ENCODE data around the gene TNFSF10.
A peak's percentile ranks its signal among the peaks of the same experiment; 100 is the strongest.

The TNFSF10 gene

DNA sequence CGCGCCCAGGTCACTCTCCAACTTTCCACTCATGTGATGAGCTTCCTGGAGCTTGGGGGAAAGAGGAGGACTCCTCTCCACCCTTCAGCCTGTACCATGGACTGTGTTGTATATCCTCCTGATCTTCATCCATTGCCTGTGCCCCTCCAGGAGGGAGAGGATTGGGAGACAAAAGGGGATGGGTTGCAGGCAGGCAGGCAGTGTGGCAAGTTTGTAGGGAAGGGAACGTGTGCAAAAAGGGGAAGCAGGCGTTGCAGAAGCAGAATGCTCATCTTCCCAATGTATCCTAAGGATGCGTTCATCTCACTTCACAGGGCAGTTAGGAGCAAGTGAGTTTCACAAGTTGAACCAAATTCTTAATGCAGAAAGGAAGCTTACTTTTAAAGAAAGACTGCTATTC lies 46.9 kb downstream of the TNFSF10 start:
- H3K36me3 ChIP-seq (ENCODE audit: insufficient read depth, low read length), result no peaks in the 10 kb centered on the region
- H3K4me3 ChIP-seq (ENCODE audit: low read depth in 1 of 2, low read length in 2 of 2), result no peak overlapping the region
- no peaks in the 10 kb centered on the region for H3K79me2 ChIP-seq (ENCODE audit: insufficient read depth, low read length)
- peaks cover 20% of the 10 kb centered on the region for H3K4me1 ChIP-seq (ENCODE audit: insufficient read depth, low read length)
- ATAC-seq (ENCODE audit: insufficient read depth, low read depth) (no peak), DNase-seq (no peak)
- peak overlapping the region; percentile 62 for H3K27ac ChIP-seq (ENCODE audit: low read length)
- no peak for TF ChIP-seq EZH2 (IDR thresholded peaks at IDR 0.05; ENCODE audit: borderline replicate concordance, low read depth, low read length, severe bottlenecking)
- TF ChIP-seq, protein P1, sequence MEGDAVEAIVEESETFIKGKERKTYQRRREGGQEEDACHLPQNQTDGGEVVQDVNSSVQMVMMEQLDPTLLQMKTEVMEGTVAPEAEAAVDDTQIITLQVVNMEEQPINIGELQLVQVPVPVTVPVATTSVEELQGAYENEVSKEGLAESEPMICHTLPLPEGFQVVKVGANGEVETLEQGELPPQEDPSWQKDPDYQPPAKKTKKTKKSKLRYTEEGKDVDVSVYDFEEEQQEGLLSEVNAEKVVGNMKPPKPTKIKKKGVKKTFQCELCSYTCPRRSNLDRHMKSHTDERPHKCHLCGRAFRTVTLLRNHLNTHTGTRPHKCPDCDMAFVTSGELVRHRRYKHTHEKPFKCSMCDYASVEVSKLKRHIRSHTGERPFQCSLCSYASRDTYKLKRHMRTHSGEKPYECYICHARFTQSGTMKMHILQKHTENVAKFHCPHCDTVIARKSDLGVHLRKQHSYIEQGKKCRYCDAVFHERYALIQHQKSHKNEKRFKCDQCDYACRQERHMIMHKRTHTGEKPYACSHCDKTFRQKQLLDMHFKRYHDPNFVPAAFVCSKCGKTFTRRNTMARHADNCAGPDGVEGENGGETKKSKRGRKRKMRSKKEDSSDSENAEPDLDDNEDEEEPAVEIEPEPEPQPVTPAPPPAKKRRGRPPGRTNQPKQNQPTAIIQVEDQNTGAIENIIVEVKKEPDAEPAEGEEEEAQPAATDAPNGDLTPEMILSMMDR (IDR thresholded peaks at IDR 0.05; ENCODE audit: borderline replicate concordance, extremely low read depth, low read length, poor library complexity, severe bottlenecking), result no peak
- peak overlapping the region; percentile 81 for H2AFZ ChIP-seq (ENCODE audit: low read depth, low read length)
- H3K9ac ChIP-seq (ENCODE audit: low read depth, low read length), result peak overlapping the region; percentile 50
- H3K9me3 ChIP-seq (ENCODE audit: insufficient read depth, low read length, severe bottlenecking), result no peaks in the 10 kb centered on the region
- no peaks in the 10 kb centered on the region for H4K20me1 ChIP-seq (ENCODE audit: insufficient read depth, low read length)
- no peaks in the 10 kb centered on the region for H3K27me3 ChIP-seq (ENCODE audit: insufficient read depth, low read length, poor library complexity)
- peak overlapping the region; percentile 65 for H3K4me2 ChIP-seq (ENCODE audit: insufficient read depth, low read length)

DNA sequence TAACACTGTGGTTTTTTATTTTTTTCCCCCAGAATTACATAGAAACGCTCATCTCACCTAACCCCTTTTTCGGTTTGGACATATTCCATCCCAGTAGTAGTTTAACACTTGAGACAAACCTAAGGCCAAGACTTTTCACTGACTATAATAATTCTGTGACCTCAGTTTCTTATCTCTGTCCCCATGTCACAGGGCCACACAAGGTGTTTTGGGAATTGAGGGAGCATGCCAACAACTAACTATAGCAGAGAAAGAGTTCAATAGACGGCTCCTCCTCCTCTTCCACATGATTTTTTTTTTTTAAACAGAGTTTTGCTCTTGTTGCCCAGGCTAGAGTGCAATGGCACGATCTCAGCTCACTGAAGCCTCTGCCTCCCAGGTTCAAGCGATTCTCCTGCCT lies 47.5 kb downstream of the TNFSF10 start:
- H3K9ac ChIP-seq (ENCODE audit: low read depth, low read length), result no peak overlapping the region
- H3K36me3 ChIP-seq (ENCODE audit: insufficient read depth, low read length), result no peaks in the 10 kb centered on the region
- TF ChIP-seq, protein P1 (IDR thresholded peaks at IDR 0.05; ENCODE audit: borderline replicate concordance, extremely low read depth, low read length, poor library complexity, severe bottlenecking), result no peak
- no peak for TF ChIP-seq EZH2 (IDR thresholded peaks at IDR 0.05; ENCODE audit: borderline replicate concordance, low read depth, low read length, severe bottlenecking)
- no peak overlapping the region for H2AFZ ChIP-seq (ENCODE audit: low read depth, low read length)
- H3K9me3 ChIP-seq (ENCODE audit: insufficient read depth, low read length, severe bottlenecking), result no peaks in the 10 kb centered on the region
- no peaks in the 10 kb centered on the region for H3K27me3 ChIP-seq (ENCODE audit: insufficient read depth, low read length, poor library complexity)
- DNase-seq, result no peak
- ATAC-seq (ENCODE audit: insufficient read depth, low read depth), result no peak
- H3K4me3 ChIP-seq (ENCODE audit: low read depth in 1 of 2, low read length in 2 of 2), result no peak overlapping the region
- H3K4me2 ChIP-seq (ENCODE audit: insufficient read depth, low read length), result no peak overlapping the region
- peaks cover 20% of the 10 kb centered on the region for H3K4me1 ChIP-seq (ENCODE audit: insufficient read depth, low read length)
- H4K20me1 ChIP-seq (ENCODE audit: insufficient read depth, low read length), result no peaks in the 10 kb centered on the region
- H3K27ac ChIP-seq (ENCODE audit: low read length), result no peak overlapping the region
- no peaks in the 10 kb centered on the region for H3K79me2 ChIP-seq (ENCODE audit: insufficient read depth, low read length)

DNA sequence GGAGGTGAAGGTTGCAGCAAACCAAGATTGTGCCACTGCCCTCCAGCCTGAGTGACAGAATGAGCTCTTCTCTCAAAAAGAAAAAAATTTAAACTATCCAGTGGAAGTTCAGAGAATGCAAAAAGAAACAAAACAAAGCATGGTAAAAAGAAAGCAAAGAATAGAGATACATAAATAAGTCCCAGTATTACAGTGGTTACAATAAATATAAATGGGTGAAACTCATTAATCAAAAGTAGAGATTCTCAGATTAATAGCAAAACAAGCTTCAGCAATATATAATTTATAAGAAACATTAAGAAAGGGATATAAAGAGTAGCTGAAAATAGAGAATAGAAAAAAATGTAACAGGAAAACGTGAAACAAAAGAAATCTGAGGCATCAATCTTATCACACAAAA lies 51.3 kb downstream of the TNFSF10 start:
- H3K9me3 ChIP-seq (ENCODE audit: insufficient read depth, low read length, severe bottlenecking), result no peaks in the 10 kb centered on the region
- no peak overlapping the region for H3K27ac ChIP-seq (ENCODE audit: low read length)
- no peak overlapping the region for H3K4me2 ChIP-seq (ENCODE audit: insufficient read depth, low read length)
- no peak overlapping the region for H3K9ac ChIP-seq (ENCODE audit: low read depth, low read length)
- H3K36me3 ChIP-seq (ENCODE audit: insufficient read depth, low read length), result no peaks in the 10 kb centered on the region
- no peaks in the 10 kb centered on the region for H3K27me3 ChIP-seq (ENCODE audit: insufficient read depth, low read length, poor library complexity)
- H3K4me3 ChIP-seq (ENCODE audit: low read depth in 1 of 2, low read length in 2 of 2), result no peak overlapping the region
- ATAC-seq (ENCODE audit: insufficient read depth, low read depth) (no peak), DNase-seq (no peak)
- H2AFZ ChIP-seq (ENCODE audit: low read depth, low read length), result no peak overlapping the region; the same call in 1 of the 2 replicates
- H3K79me2 ChIP-seq (ENCODE audit: insufficient read depth, low read length), result no peaks in the 10 kb centered on the region
- no peak for TF ChIP-seq EZH2 (IDR thresholded peaks at IDR 0.05; ENCODE audit: borderline replicate concordance, low read depth, low read length, severe bottlenecking)
- TF ChIP-seq, protein P1 (IDR thresholded peaks at IDR 0.05; ENCODE audit: borderline replicate concordance, extremely low read depth, low read length, poor library complexity, severe bottlenecking), result no peak
- no peaks in the 10 kb centered on the region for H4K20me1 ChIP-seq (ENCODE audit: insufficient read depth, low read length)
- peaks cover 7% of the 10 kb centered on the region for H3K4me1 ChIP-seq (ENCODE audit: insufficient read depth, low read length)

DNA sequence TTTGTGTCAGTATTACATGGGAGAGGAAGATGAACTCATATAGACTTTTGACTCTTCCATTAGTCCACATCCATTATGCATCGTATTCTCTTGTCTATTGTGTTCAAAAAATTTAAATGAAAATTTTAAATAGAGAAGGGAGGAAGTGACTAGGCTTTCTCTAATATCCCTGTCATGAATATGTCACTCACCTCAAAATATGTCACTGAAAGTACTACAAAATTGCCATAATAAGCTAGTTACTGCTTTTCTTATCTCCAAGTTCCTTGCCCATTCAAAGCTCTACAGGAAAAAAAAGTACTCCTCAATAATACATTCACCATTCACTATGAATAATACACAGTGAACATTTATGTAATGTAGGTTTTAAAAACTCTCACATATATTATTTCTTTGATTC lies 52.6 kb downstream of the TNFSF10 start:
- no peaks in the 10 kb centered on the region for H3K4me1 ChIP-seq (ENCODE audit: insufficient read depth, low read length)
- no peak overlapping the region for H3K27ac ChIP-seq (ENCODE audit: low read length)
- no peaks in the 10 kb centered on the region for H3K27me3 ChIP-seq (ENCODE audit: insufficient read depth, low read length, poor library complexity)
- H3K4me3 ChIP-seq (ENCODE audit: low read depth in 1 of 2, low read length in 2 of 2), result no peak overlapping the region
- no peak for TF ChIP-seq EZH2 (IDR thresholded peaks at IDR 0.05; ENCODE audit: borderline replicate concordance, low read depth, low read length, severe bottlenecking)
- TF ChIP-seq, protein P1 (IDR thresholded peaks at IDR 0.05; ENCODE audit: borderline replicate concordance, extremely low read depth, low read length, poor library complexity, severe bottlenecking), result no peak
- no peaks in the 10 kb centered on the region for H4K20me1 ChIP-seq (ENCODE audit: insufficient read depth, low read length)
- no peaks in the 10 kb centered on the region for H3K36me3 ChIP-seq (ENCODE audit: insufficient read depth, low read length)
- H3K79me2 ChIP-seq (ENCODE audit: insufficient read depth, low read length), result no peaks in the 10 kb centered on the region
- H3K4me2 ChIP-seq (ENCODE audit: insufficient read depth, low read length), result no peak overlapping the region
- ATAC-seq (ENCODE audit: insufficient read depth, low read depth), result no peak
- no peak for DNase-seq
- no peak overlapping the region for H3K9ac ChIP-seq (ENCODE audit: low read depth, low read length)
- H3K9me3 ChIP-seq (ENCODE audit: insufficient read depth, low read length, severe bottlenecking), result no peaks in the 10 kb centered on the region
- no peak overlapping the region for H2AFZ ChIP-seq (ENCODE audit: low read depth, low read length)

All from DND-41 (cell line).